ENCODE data around the gene IWS1.

IWS1 gene

DNA sequence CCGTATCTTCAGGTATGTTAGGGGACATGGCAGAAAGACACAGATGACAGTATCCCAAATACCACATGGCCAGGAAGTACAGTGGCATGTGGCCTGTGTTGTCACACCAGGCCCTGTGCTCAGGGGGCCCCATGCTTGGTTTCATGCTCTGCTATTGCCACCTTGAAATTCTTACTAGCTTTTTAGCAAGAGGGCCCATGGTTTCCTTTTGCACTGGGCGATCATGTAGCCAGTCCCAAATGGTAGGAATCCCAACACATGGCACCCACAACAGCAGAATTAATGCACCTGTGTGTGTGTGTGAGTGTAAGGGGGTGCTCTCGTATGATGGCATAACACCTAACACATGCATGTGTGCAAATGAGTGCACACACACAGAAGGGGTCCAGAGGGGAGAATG is 48.4 kb upstream of the IWS1 start:
- no peaks in the 10 kb centered on the region for H3K79me2 ChIP-seq (ENCODE audit: low read length)
- no peak overlapping the region for H3K27ac ChIP-seq (ENCODE audit: low read length)
- H3K27me3 ChIP-seq (replicated peaks; ENCODE audit: insufficient read depth, low read length), result peaks cover 60% of the 10 kb centered on the region
- no peaks in the 10 kb centered on the region for H3K9me2 ChIP-seq (replicated peaks; ENCODE audit: insufficient read depth, low read length)
- no peak overlapping the region for H2AFZ ChIP-seq (ENCODE audit: low read length)
- TF ChIP-seq EZH2phosphoT487 (IDR thresholded peaks at IDR 0.05; ENCODE audit: low read length) (no peak), EZH2 (optimal IDR thresholded peaks at IDR 0.05; ENCODE audit: low read depth, low read length) (no peak)
- TF ChIP-seq, protein P1, sequence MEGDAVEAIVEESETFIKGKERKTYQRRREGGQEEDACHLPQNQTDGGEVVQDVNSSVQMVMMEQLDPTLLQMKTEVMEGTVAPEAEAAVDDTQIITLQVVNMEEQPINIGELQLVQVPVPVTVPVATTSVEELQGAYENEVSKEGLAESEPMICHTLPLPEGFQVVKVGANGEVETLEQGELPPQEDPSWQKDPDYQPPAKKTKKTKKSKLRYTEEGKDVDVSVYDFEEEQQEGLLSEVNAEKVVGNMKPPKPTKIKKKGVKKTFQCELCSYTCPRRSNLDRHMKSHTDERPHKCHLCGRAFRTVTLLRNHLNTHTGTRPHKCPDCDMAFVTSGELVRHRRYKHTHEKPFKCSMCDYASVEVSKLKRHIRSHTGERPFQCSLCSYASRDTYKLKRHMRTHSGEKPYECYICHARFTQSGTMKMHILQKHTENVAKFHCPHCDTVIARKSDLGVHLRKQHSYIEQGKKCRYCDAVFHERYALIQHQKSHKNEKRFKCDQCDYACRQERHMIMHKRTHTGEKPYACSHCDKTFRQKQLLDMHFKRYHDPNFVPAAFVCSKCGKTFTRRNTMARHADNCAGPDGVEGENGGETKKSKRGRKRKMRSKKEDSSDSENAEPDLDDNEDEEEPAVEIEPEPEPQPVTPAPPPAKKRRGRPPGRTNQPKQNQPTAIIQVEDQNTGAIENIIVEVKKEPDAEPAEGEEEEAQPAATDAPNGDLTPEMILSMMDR (IDR thresholded peaks at IDR 0.05; ENCODE audit: low read length), result no peak
- H3F3A ChIP-seq (ENCODE audit: insufficient read depth, low read length), result 0 out of 2 replicates have a peak, but pooled peaks cover 3% of the 10 kb centered on the region
- H4K20me1 ChIP-seq (ENCODE audit: insufficient read depth, low read length), result no peaks in the 10 kb centered on the region
- no peaks in the 10 kb centered on the region for H3K36me3 ChIP-seq (replicated peaks; ENCODE audit: insufficient read depth, low read length)
- H3K4me1 ChIP-seq (ENCODE audit: low read length), result peaks cover 17% of the 10 kb centered on the region
- H3K4me3 ChIP-seq (ENCODE audit: low read length), result no peak overlapping the region
- DNase-seq, result no peak
- no peak overlapping the region for H3K9ac ChIP-seq (ENCODE audit: low read length)
- H3K9me3 ChIP-seq (replicated peaks; ENCODE audit: insufficient read depth, low read length), result no peaks in the 10 kb centered on the region
- no peak overlapping the region for H3K4me2 ChIP-seq (ENCODE audit: low read depth, low read length)

DNA sequence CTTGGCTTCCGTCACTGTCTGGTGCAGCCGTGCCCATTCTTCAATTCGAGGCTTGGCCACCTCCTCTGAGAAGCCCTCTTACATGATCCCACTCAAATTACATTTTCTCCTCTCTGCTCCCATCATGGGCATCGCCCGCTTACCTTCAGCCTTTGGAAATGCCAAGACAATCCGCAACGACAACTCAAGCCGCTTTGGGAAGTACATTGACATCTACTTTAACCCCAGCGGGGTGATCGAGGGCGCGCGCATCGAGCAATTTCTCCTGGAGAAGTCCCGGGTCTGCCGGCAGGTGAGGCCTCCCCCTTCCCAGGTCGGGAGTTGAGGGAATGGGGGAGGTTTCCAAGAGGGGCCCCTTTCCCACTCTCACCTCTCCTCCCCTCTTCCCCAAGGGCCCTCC is 47.5 kb upstream of the IWS1 start:
- no peaks in the 10 kb centered on the region for H3K79me2 ChIP-seq (ENCODE audit: low read length)

DNA sequence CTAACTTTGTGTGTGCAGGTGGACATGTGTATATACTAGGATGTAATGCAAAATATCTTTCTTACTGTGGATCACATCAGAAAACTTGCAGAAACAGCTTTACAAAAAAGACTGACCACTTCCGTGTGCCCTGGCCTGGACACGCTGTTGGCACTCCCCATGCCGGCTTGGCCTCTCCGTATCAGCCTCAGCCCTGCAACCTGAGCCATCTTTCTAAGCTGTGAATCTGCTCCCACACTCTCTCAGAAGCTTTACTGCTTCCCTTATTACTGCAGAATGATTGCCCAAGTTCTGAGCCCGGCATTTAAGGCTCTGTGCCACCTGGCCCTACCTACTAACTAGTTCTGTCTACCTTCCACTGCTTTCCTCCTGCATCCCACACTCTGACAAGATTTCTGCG is 47.0 kb upstream of the IWS1 start:
- Histone ChIP-seq H3K79me2 (ENCODE audit: low read length) (no peaks in the 10 kb centered on the region), H3K4me1 (ENCODE audit: low read length) (peaks cover 17% of the 10 kb centered on the region), H4K20me1 (ENCODE audit: insufficient read depth, low read length) (no peaks in the 10 kb centered on the region), H3F3A (ENCODE audit: insufficient read depth, low read length) (0 out of 2 replicates have a peak, but pooled peaks cover 3% of the 10 kb centered on the region), H3K9ac (ENCODE audit: low read length) (no peak overlapping the region), H3K27ac (ENCODE audit: low read length) (no peak overlapping the region), H3K9me2 (replicated peaks; ENCODE audit: insufficient read depth, low read length) (no peaks in the 10 kb centered on the region), H2AFZ (ENCODE audit: low read length) (no peak overlapping the region), H3K9me3 (replicated peaks; ENCODE audit: insufficient read depth, low read length) (no peaks in the 10 kb centered on the region), H3K4me3 (ENCODE audit: low read length) (no peak overlapping the region), H3K36me3 (replicated peaks; ENCODE audit: insufficient read depth, low read length) (no peaks in the 10 kb centered on the region), H3K4me2 (ENCODE audit: low read depth, low read length) (no peak overlapping the region), H3K27me3 (replicated peaks; ENCODE audit: insufficient read depth, low read length) (peaks cover 57% of the 10 kb centered on the region)
- TF ChIP-seq EZH2 (optimal IDR thresholded peaks at IDR 0.05; ENCODE audit: low read depth, low read length) (no peak), EZH2phosphoT487 (IDR thresholded peaks at IDR 0.05; ENCODE audit: low read length) (no peak)
- TF ChIP-seq, protein P1 (IDR thresholded peaks at IDR 0.05; ENCODE audit: low read length), result no peak
- no peak for DNase-seq

More for the DNA sequence above, 47.5 kb upstream of the IWS1 start:
- Histone ChIP-seq H2AFZ (ENCODE audit: low read length) (no peak overlapping the region), H3K9me3 (replicated peaks; ENCODE audit: insufficient read depth, low read length) (no peaks in the 10 kb centered on the region), H3K27ac (ENCODE audit: low read length) (no peak overlapping the region), H3K27me3 (replicated peaks; ENCODE audit: insufficient read depth, low read length) (peaks cover 60% of the 10 kb centered on the region), H3K4me2 (ENCODE audit: low read depth, low read length) (no peak overlapping the region), H3F3A (ENCODE audit: insufficient read depth, low read length) (0 out of 2 replicates have a peak, but pooled peaks cover 3% of the 10 kb centered on the region), H3K36me3 (replicated peaks; ENCODE audit: insufficient read depth, low read length) (no peaks in the 10 kb centered on the region), H3K4me1 (ENCODE audit: low read length) (peaks cover 17% of the 10 kb centered on the region), H4K20me1 (ENCODE audit: insufficient read depth, low read length) (no peaks in the 10 kb centered on the region), H3K9ac (ENCODE audit: low read length) (no peak overlapping the region), H3K4me3 (ENCODE audit: low read length) (no peak overlapping the region), H3K9me2 (replicated peaks; ENCODE audit: insufficient read depth, low read length) (no peaks in the 10 kb centered on the region)
- no peak for DNase-seq
- TF ChIP-seq, protein P1 (IDR thresholded peaks at IDR 0.05; ENCODE audit: low read length), result no peak
- TF ChIP-seq EZH2 (optimal IDR thresholded peaks at IDR 0.05; ENCODE audit: low read depth, low read length), result no peak
